CD4-positive, alpha-beta T cell (primary cell): ENCODE results near the gene PSEN1. TPM values are rescaled to one million over a fixed set of nuclear protein-coding genes. Genes with fewer than 3 reads are reported as not detected.

Experiments
- ATAC-seq: fragments of 200-7000 bp; cut with Tn5 transposase; one replicate; pipeline ENCODE4 v1.10.0; 2022; ENCODE audit warnings: mild to moderate bottlenecking; ENCODE audit not compliant: poor library complexity
- CTCF ChIA-PET: fragments of 350-600 bp; sonication (Branson Sonifier 250); formaldehyde crosslinking; loops from one replicate; lab custom pipeline; 2021; ENCODE audit warnings: antibody characterized with exemption, inconsistent platforms; lab: Charles Lee
- POLR2A ChIA-PET: fragments of 350-600 bp; sonication (Branson Sonifier 250); formaldehyde crosslinking; loops from one replicate; lab custom pipeline; 2021; ENCODE audit warnings: antibody characterized with exemption, inconsistent platforms; lab: Charles Lee
- DNase-seq, 14 experiments: peaks; one replicate each; pipeline ENCODE4 v3.0.0-alpha.2; 2013 to 2020; ENCODE audit warnings: mixed read lengths in 2 of 14
- H3K27ac ChIP-seq, 2 donors: one replicate each; pipeline versions ENCODE4 v1.5.1 to v1.7.0; 2013; ENCODE audit warnings: low read length in 2 of 2, low read depth in 1 of 2, mild to moderate bottlenecking in 1 of 2
- H3K27me3 ChIP-seq, 2 experiments: 1 replicate in 1 of 2; 2 replicates in 1 of 2; pipeline versions ENCODE4 v1.6.1 to v1.7.0; 2013; ENCODE audit warnings: low read length in 2 of 2, control low read depth in 1 of 2, mild to moderate bottlenecking in 1 of 2, moderate library complexity in 1 of 2; ENCODE audit not compliant: insufficient read depth in 2 of 2, control insufficient read depth in 1 of 2
- H3K36me3 ChIP-seq: one replicate; pipeline ENCODE4 v1.6.1; 2013; ENCODE audit warnings: low read length, control low read depth; ENCODE audit not compliant: insufficient read depth
- H3K4me1 ChIP-seq: one replicate; pipeline ENCODE4 v1.6.1; 2013; ENCODE audit warnings: low read length, control low read depth; ENCODE audit not compliant: insufficient read depth
- H3K4me3 ChIP-seq: one replicate; pipeline ENCODE4 v1.5.1; 2013; ENCODE audit warnings: mild to moderate bottlenecking, low read length, moderate library complexity
- H3K9me3 ChIP-seq, 2 experiments: 1 replicate in 1 of 2; 2 replicates in 1 of 2; pipeline versions ENCODE4 v1.6.1 to v1.7.0; 2013; ENCODE audit warnings: low read length in 2 of 2, mild to moderate bottlenecking in 2 of 2, control low read depth in 1 of 2, moderate library complexity in 1 of 2; ENCODE audit not compliant: control insufficient read depth in 1 of 2, insufficient read depth in 1 of 2
- H3K27ac Mint-ChIP-seq: one replicate; pipeline ENCODE4 v1.8.0; 2020; ENCODE audit warnings: mixed read lengths
- H3K27me3 Mint-ChIP-seq: one replicate; pipeline ENCODE4 v1.8.0; 2021; ENCODE audit warnings: mixed read lengths
- H3K36me3 Mint-ChIP-seq: one replicate; pipeline ENCODE4 v1.8.0; 2021; ENCODE audit warnings: low read depth, mixed read lengths
- H3K4me1 Mint-ChIP-seq: one replicate; pipeline ENCODE4 v1.8.0; 2021; ENCODE audit warnings: low read depth, mixed read lengths
- H3K4me3 Mint-ChIP-seq: one replicate; pipeline ENCODE4 v1.8.0; 2020; ENCODE audit warnings: mild to moderate bottlenecking, mixed read lengths
- H3K9me3 Mint-ChIP-seq: one replicate; pipeline ENCODE4 v1.8.0; 2020; ENCODE audit warnings: mixed read lengths
- intact Hi-C, 2 experiments: fragments of 100-400 bp; cut with DNase I in 1 of 2; cut with micrococcal nuclease in 1 of 2; formaldehyde crosslinking; loops; one replicate each; pipeline versions ENCODE4 v1.15.1 to v1.9.0; 2023 to 2025; cut with DNase I, micrococcal nuclease
- total RNA-seq, 174 experiments: library from RNA in 2 of 174; stranded (reverse) in 2 of 174; gene quantifications; one replicate each; pipeline ENCODE4 v1.2.3 and lab custom pipeline; 2021 to 2026
- TF ChIP-seq, protein P1 (sequence below): fragments of 200-600 bp; IDR thresholded peaks from one replicate; pipeline ENCODE4 v1.8.0; 2022; ENCODE audit warnings: antibody characterized with exemption, mild to moderate bottlenecking

Gene PSEN1
- total RNA-seq, 2 experiments from 2014 or later: 27.1 to 28.3 TPM

DNA sequence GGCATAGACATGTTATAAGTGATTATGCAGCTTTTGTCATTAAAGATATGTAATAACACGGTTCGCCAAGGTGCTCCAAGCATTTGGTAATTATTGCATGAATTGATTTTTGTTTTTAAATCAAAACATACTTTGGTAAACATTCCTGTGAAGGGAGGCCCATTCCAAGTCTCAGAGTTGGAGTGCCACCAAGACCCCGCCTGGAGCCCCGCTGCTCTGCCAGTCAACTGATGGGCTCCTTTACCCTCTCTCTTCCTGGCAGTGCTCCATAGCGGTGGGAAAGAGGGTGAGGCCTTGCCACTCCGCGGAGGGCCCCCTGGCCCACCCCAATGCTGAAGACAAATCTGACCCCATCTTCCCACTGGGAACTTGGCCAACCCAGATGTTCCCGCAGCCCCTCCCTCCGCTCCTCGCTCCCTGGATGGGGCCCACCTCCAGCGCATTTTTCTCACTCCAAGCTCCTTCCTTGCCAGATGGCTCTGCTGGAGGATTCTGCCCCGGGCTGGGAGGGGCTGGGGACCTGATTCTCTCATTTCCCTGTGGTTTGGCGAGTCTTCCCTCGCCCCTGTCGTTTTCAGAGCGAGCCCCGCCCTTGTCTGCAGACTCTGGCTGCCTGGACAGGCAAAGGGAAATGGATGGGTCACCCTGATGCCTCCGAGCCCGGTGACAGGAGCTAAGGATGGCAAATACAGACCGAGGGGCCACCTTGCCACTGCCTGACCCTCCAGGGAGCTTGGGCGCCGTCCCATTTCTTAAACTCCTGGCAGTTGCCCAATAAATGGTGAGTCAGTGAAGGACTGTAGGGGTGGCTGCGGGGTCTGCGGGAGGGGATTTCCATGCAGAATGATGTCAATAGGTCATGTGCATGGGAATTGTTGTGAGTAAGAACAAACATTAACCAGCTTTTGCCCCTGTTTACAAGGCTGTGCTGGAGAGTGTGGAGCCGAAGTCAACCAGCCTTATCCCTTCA is 91.8 kb downstream of the PSEN1 start:
- ChIA-PET POLR2A (no interaction called here), CTCF (no interaction called here)
- Mint-ChIP-seq H3K9me3 (no peaks in the 10 kb centered on the region), H3K4me3 (no peak overlapping the region), H3K27me3 (no peaks in the 10 kb centered on the region), H3K36me3 (peaks cover 24% of the 10 kb centered on the region), H3K4me1 (no peaks in the 10 kb centered on the region), H3K27ac (no peak overlapping the region)
- Histone ChIP-seq H3K27me3 (peaks cover 2 to 3% of the 10 kb centered on the region in 2 experiments), H3K36me3 (peaks cover 7% of the 10 kb centered on the region), H3K27ac (no peak overlapping the region), H3K9me3 (no peaks in the 10 kb centered on the region), H3K4me1 (no peaks in the 10 kb centered on the region), H3K4me3 (no peak overlapping the region)
- DNase-seq (no peak), ATAC-seq (no peak)
- TF ChIP-seq, protein P1, sequence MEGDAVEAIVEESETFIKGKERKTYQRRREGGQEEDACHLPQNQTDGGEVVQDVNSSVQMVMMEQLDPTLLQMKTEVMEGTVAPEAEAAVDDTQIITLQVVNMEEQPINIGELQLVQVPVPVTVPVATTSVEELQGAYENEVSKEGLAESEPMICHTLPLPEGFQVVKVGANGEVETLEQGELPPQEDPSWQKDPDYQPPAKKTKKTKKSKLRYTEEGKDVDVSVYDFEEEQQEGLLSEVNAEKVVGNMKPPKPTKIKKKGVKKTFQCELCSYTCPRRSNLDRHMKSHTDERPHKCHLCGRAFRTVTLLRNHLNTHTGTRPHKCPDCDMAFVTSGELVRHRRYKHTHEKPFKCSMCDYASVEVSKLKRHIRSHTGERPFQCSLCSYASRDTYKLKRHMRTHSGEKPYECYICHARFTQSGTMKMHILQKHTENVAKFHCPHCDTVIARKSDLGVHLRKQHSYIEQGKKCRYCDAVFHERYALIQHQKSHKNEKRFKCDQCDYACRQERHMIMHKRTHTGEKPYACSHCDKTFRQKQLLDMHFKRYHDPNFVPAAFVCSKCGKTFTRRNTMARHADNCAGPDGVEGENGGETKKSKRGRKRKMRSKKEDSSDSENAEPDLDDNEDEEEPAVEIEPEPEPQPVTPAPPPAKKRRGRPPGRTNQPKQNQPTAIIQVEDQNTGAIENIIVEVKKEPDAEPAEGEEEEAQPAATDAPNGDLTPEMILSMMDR: no peak
- intact Hi-C loops: no loop called here

DNA sequence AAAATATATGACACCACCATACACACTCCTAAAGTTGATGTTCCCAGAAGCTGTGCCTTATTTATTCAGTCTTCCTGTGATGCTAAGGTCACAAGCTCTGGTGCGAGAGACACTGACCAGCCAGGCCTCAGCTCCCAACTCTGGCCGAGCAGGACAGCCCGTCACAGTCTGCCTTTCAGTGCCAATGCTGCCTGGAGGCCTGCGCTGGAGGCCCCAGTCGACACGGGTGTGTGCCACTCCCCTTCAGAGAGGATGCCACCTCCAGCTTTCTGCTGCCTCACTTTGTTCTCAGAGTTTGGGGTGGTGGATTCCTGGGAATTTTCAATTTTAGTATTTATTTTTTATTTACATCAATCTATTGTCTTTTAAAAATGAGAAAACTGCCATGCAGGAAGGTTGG is 93.7 kb downstream of the PSEN1 start:
- peaks cover 15 to 19% of the 10 kb centered on the region in 2 experiments for H3K27me3 ChIP-seq
- Mint-ChIP-seq H3K36me3 (peaks cover 11% of the 10 kb centered on the region), H3K9me3 (no peaks in the 10 kb centered on the region), H3K27ac (no peak overlapping the region), H3K4me3 (no peak overlapping the region), H3K4me1 (no peaks in the 10 kb centered on the region), H3K27me3 (peaks cover 16% of the 10 kb centered on the region)
- H3K4me3 ChIP-seq: no peak overlapping the region
- TF ChIP-seq, protein P1: no peak
- no peak overlapping the region for H3K27ac ChIP-seq
- DNase-seq (no peak), ATAC-seq (no peak)
- no peaks in the 10 kb centered on the region for H3K9me3 ChIP-seq
- H3K4me1 ChIP-seq: no peaks in the 10 kb centered on the region
- peaks cover 7% of the 10 kb centered on the region for H3K36me3 ChIP-seq
- intact Hi-C loops: no loop called here
- CTCF ChIA-PET: interaction anchor here (0.5 kb wide), 1 partner anchor 244 kb away, joined by 3 read pairs; no protein-coding TSS in a partner anchor
- POLR2A ChIA-PET: no interaction called here

DNA sequence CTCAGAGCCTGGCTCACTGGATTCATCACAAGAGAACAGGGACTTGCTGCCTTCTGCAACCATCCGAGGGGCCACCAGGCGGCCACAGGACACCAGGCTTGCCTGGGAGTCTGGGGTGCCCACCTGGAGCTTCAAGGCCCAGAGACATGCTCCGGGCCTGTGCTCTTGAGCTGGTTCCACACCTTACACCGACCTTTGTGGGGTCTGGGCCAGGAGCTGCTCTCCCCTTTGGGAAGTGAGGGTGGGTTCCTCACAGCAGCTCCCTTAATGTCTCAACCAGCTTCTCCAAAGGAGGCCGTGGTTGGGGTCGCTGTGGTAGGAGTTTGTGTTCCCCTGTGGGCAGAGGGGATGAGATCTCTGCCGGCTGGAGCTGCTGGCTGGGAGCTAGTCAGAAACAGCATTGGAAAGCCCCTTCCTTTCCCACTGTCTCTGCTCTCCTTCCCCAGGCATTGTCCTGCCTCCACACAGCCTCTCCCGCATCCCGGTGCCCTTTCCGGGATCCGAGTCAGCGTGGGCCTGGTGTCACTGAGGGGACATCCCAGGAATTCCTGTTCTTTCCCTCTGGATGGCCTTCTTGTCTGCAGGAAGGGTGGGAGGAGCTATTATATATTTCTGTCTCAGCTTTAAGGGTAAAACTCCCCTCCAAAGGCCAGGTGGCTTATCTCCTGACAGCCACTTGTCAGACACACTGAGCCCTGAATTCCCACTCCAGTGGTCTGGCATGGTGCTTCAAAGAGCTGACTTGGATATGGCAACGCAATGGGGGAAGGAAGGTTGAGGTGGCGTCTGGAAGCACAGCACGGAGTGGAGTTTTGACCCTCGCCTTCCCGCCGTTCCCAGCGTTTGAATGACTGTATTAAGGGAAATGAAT is 95.9 kb downstream of the PSEN1 start:
- Mint-ChIP-seq H3K27me3 (peaks cover 38% of the 10 kb centered on the region), H3K36me3 (peaks cover 5% of the 10 kb centered on the region), H3K4me1 (peaks cover 6% of the 10 kb centered on the region), H3K27ac (no peak overlapping the region), H3K9me3 (no peaks in the 10 kb centered on the region), H3K4me3 (no peak overlapping the region)
- Histone ChIP-seq H3K27me3 (peaks cover 34 to 40% of the 10 kb centered on the region in 2 experiments), H3K4me3 (no peak overlapping the region), H3K9me3 (no peaks in the 10 kb centered on the region), H3K4me1 (peaks cover 4% of the 10 kb centered on the region), H3K27ac (no peak overlapping the region), H3K36me3 (no peaks in the 10 kb centered on the region)
- no peak for DNase-seq
- ATAC-seq: no peak
- POLR2A ChIA-PET: interaction anchor here (1.0 kb wide), 1 partner anchor 204 kb away, joined by 3 read pairs; no protein-coding TSS in a partner anchor
- intact Hi-C loops: no loop called here
- CTCF ChIA-PET: no interaction called here
- TF ChIP-seq, protein P1: no peak
